Dendritic cell treated with granulocyte-macrophage colony-stimulating factor and Interleukin-4, amounts not matched to agents 40 ng/mL and 50 ng/mL, for 4 days (primary cell): ENCODE data around the gene GSS.

Source experiments
- H3K27ac Mint-ChIP-seq: one replicate; pipeline ENCODE4 v1.8.0; 2022; ENCODE audit warnings: mild to moderate bottlenecking, mixed read lengths
- H3K27me3 Mint-ChIP-seq: one replicate; pipeline ENCODE4 v1.8.0; 2022; ENCODE audit warnings: mild to moderate bottlenecking, mixed read lengths
- H3K36me3 Mint-ChIP-seq: one replicate; pipeline ENCODE4 v1.8.0; 2022; ENCODE audit warnings: low read depth, mixed read lengths
- H3K4me1 Mint-ChIP-seq: one replicate; pipeline ENCODE4 v1.8.0; 2022; ENCODE audit warnings: low read depth, mixed read lengths
- H3K4me3 Mint-ChIP-seq: one replicate; pipeline ENCODE4 v1.8.0; 2022; ENCODE audit warnings: mild to moderate bottlenecking, moderate library complexity, mixed read lengths
- H3K9me3 Mint-ChIP-seq: one replicate; pipeline ENCODE4 v1.8.0; 2022; ENCODE audit warnings: mixed read lengths
- intact Hi-C: fragments of 100-400 bp; cut with micrococcal nuclease; formaldehyde crosslinking; loops from one replicate; pipeline ENCODE4 v1.15.0; 2022

GSS gene

GRCh38 chr20:34987288-34988190 is 31.9 kb upstream of the GSS start:
- Mint-ChIP-seq H3K9me3 (no peaks in the 10 kb centered on the region), H3K36me3 (peaks cover 12% of the 10 kb centered on the region), H3K4me1 (peaks cover 6% of the 10 kb centered on the region), H3K27ac (no peak overlapping the region), H3K4me3 (no peak overlapping the region), H3K27me3 (peaks cover 31% of the 10 kb centered on the region)
- intact Hi-C loops: no loop called here

GRCh38 chr20:34986311-34987287 is 31.0 kb upstream of the GSS start:
- H3K36me3 Mint-ChIP-seq: peaks cover 9% of the 10 kb centered on the region
- peaks cover 31% of the 10 kb centered on the region for H3K27me3 Mint-ChIP-seq
- intact Hi-C loops: no loop called here
- peaks cover 6% of the 10 kb centered on the region for H3K4me1 Mint-ChIP-seq
- no peak overlapping the region for H3K27ac Mint-ChIP-seq
- H3K9me3 Mint-ChIP-seq: no peaks in the 10 kb centered on the region
- no peak overlapping the region for H3K4me3 Mint-ChIP-seq

- Mint-ChIP-seq H3K36me3 (no peaks in the 10 kb centered on the region), H3K27me3 (peaks cover 31% of the 10 kb centered on the region), H3K4me3 (no peak overlapping the region), H3K9me3 (no peaks in the 10 kb centered on the region), H3K27ac (no peak overlapping the region), H3K4me1 (peaks cover 6% of the 10 kb centered on the region)
- intact Hi-C loops: no loop called here
These were observed 30.1 kb upstream of the GSS start for GRCh38 chr20:34985461-34986310.

- peaks cover 31% of the 10 kb centered on the region for H3K27me3 Mint-ChIP-seq
- H3K4me1 Mint-ChIP-seq: peaks cover 6% of the 10 kb centered on the region
- H3K36me3 Mint-ChIP-seq: no peaks in the 10 kb centered on the region
- intact Hi-C loops: no loop called here
- no peak overlapping the region for H3K27ac Mint-ChIP-seq
- no peaks in the 10 kb centered on the region for H3K9me3 Mint-ChIP-seq
- no peak overlapping the region for H3K4me3 Mint-ChIP-seq
These were observed 29.2 kb upstream of the GSS start for GRCh38 chr20:34984756-34985261.

GRCh38 chr20:34983995-34984735 is 28.6 kb upstream of the GSS start:
- intact Hi-C loops: no loop called here
- Mint-ChIP-seq H3K4me3 (no peak overlapping the region), H3K27me3 (peaks cover 31% of the 10 kb centered on the region), H3K4me1 (peaks cover 6% of the 10 kb centered on the region), H3K36me3 (no peaks in the 10 kb centered on the region), H3K9me3 (no peaks in the 10 kb centered on the region), H3K27ac (no peak overlapping the region)

- intact Hi-C loops: no loop called here
- no peak overlapping the region for H3K4me3 Mint-ChIP-seq
- no peaks in the 10 kb centered on the region for H3K36me3 Mint-ChIP-seq
- H3K9me3 Mint-ChIP-seq: no peaks in the 10 kb centered on the region
- no peak overlapping the region for H3K27ac Mint-ChIP-seq
- H3K4me1 Mint-ChIP-seq: peaks cover 3% of the 10 kb centered on the region
- peaks cover 31% of the 10 kb centered on the region for H3K27me3 Mint-ChIP-seq
These were observed 27.6 kb upstream of the GSS start for GRCh38 chr20:34983089-34983820.

GRCh38 chr20:34982270-34983088 is 26.9 kb upstream of the GSS start:
- H3K4me1 Mint-ChIP-seq: no peaks in the 10 kb centered on the region
- H3K9me3 Mint-ChIP-seq: no peaks in the 10 kb centered on the region
- H3K27ac Mint-ChIP-seq: no peak overlapping the region
- H3K4me3 Mint-ChIP-seq: no peak overlapping the region
- H3K27me3 Mint-ChIP-seq: peaks cover 31% of the 10 kb centered on the region
- no peaks in the 10 kb centered on the region for H3K36me3 Mint-ChIP-seq
- intact Hi-C loops: no loop called here

- intact Hi-C loops: no loop called here
- no peak overlapping the region for H3K27ac Mint-ChIP-seq
These were observed 25.1 kb upstream of the GSS start for GRCh38 chr20:34980543-34981233.

GRCh38 chr20:34979366-34980153 is 24.0 kb upstream of the GSS start:
- no peaks in the 10 kb centered on the region for H3K36me3 Mint-ChIP-seq
- H3K9me3 Mint-ChIP-seq: no peaks in the 10 kb centered on the region
- H3K27ac Mint-ChIP-seq: no peak overlapping the region
- intact Hi-C loops: no loop called here
- no peak overlapping the region for H3K4me3 Mint-ChIP-seq
- H3K27me3 Mint-ChIP-seq: peaks cover 15% of the 10 kb centered on the region
- no peaks in the 10 kb centered on the region for H3K4me1 Mint-ChIP-seq

More at GRCh38 chr20:34980543-34981233, 25.1 kb upstream of the GSS start:
- Mint-ChIP-seq H3K36me3 (no peaks in the 10 kb centered on the region), H3K4me1 (no peaks in the 10 kb centered on the region), H3K27me3 (peaks cover 23% of the 10 kb centered on the region), H3K4me3 (no peak overlapping the region), H3K9me3 (no peaks in the 10 kb centered on the region)

GRCh38 chr20:34978092-34978744 is 22.6 kb upstream of the GSS start:
- intact Hi-C loops: no loop called here
- Mint-ChIP-seq H3K9me3 (no peaks in the 10 kb centered on the region), H3K4me1 (no peaks in the 10 kb centered on the region), H3K36me3 (no peaks in the 10 kb centered on the region), H3K4me3 (no peak overlapping the region), H3K27ac (no peak overlapping the region), H3K27me3 (peaks cover 2% of the 10 kb centered on the region)
